HEK293T (cell line): ENCODE data around the gene LMX1B.

ENCODE experiments used
- FOXK2 ChIP-seq: fragments of 450-650 bp; IDR thresholded peaks from 2 replicates; pipeline ENCODE4 v1.6.1; 2016; ENCODE audit warnings: mild to moderate bottlenecking
- NFRKB ChIP-seq: fragments of 450-650 bp; IDR thresholded peaks from 2 replicates; pipeline ENCODE4 v1.6.1; 2016; ENCODE audit warnings: mild to moderate bottlenecking, moderate library complexity
- SP1 ChIP-seq: fragments of 450-650 bp; IDR thresholded peaks from 2 replicates; pipeline ENCODE4 v1.6.1; 2017
- SUZ12 ChIP-seq: fragments of 450-650 bp; IDR thresholded peaks from 2 replicates; pipeline ENCODE4 v1.6.1; 2016; ENCODE audit warnings: mild to moderate bottlenecking

DNA sequence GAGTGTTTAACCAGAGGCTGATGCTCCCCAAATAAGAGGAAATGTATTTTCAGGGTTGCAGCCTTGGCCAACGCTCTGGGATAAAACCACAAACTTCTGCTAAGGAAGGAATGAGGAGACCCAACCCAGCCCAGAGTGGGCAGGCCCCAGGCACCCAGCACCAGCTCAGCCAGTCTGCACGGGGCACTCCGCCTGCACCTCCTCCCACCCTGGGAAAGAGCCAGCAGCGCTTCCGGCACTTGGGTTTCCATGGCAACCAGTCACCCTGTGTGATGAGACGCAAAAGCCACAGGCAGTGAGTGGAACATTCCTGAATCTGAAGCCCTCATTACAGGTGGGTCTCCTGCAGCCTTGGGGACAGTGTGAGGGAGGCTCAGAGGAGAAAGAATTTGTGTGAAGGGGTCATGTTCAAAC is 105.9 kb downstream of the LMX1B start:
- TF ChIP-seq NFRKB, result no peak
- TF ChIP-seq FOXK2, result no peak
- TF ChIP-seq SUZ12, result no peak
- no peak for TF ChIP-seq SP1
